Stimulated activated CD8-positive, alpha-beta memory T cell treated with anti-CD3 and anti-CD28 coated beads, Interleukin-15, amount 100 ng/mL, for 24 hours (primary cell): Measurements from ENCODE around the gene SNX32.

Experiments
- DNase-seq: peaks from one replicate; pipeline ENCODE4 v3.0.0-alpha.2; 2020; ENCODE audit warnings: low read depth

The SNX32 gene

GRCh38 chr11:65857500-65857852 lies 23.7 kb downstream of the SNX32 start:
- DNase-seq: no peak

- DNase-seq: peak; percentile 84
Observed at GRCh38 chr11:65857853-65858680, 24.3 kb downstream of the SNX32 start, which contains the start of gene CFL1. TSS of gene CFL1 (minus strand) at chr11:65858180. CDS start at chr11:65858099, 81 bp downstream.

- DNase-seq: no peak
Observed at GRCh38 chr11:65858681-65859087, 24.9 kb downstream of the SNX32 start.

- DNase-seq: peak; percentile 89
Observed at GRCh38 chr11:65859095-65859811, 25.5 kb downstream of the SNX32 start.

GRCh38 chr11:65859812-65860277 lies 26.1 kb downstream of the SNX32 start:
- DNase-seq: peak; percentile 31

GRCh38 chr11:65860278-65861164 lies 26.8 kb downstream of the SNX32 start, which contains the start of gene MUS81:
TSS of gene MUS81 (plus strand) at chr11:65860433. CDS start at chr11:65860754, 321 bp downstream.
- DNase-seq: peak; percentile 91

- DNase-seq: no peak
Observed at GRCh38 chr11:65861165-65861505, 27.4 kb downstream of the SNX32 start.

GRCh38 chr11:65861533-65862183 lies 27.9 kb downstream of the SNX32 start:
- DNase-seq: no peak

- DNase-seq: no peak
Observed at GRCh38 chr11:65862191-65862735, 28.5 kb downstream of the SNX32 start.

GRCh38 chr11:65862941-65863888 lies 29.5 kb downstream of the SNX32 start:
- no peak for DNase-seq

- DNase-seq: no peak
Observed at GRCh38 chr11:65863889-65864705, 30.3 kb downstream of the SNX32 start.

- no peak for DNase-seq
Observed at GRCh38 chr11:65864706-65865471, 31.1 kb downstream of the SNX32 start.

- no peak for DNase-seq
Observed at GRCh38 chr11:65865550-65866172, 31.9 kb downstream of the SNX32 start.

- no peak for DNase-seq
Observed at GRCh38 chr11:65866509-65867283, 32.9 kb downstream of the SNX32 start.

GRCh38 chr11:65867284-65868071 lies 33.7 kb downstream of the SNX32 start:
- DNase-seq: no peak

- no peak for DNase-seq
Observed at GRCh38 chr11:65868076-65868667, 34.4 kb downstream of the SNX32 start.
